Adipose tissue (tissue), 3 donors: Measurements from ENCODE around the gene APOBEC3C. TPM values are rescaled to one million over a fixed set of nuclear protein-coding genes. Genes with fewer than 3 reads are reported as not detected.
"Not testable (repeated sequence)": the region's sequence is repeated elsewhere in the genome, so short reads cannot be mapped to it uniquely, and the experiment has no call there.

ENCODE experiments used
- H3K27ac ChIP-seq: one replicate; pipeline ENCODE4 v1.5.1; 2013; ENCODE audit warnings: low read depth, low read length
- WGBS, 3 donors: extraction: QIAGEN DNeasy Blood & Tissue Kit; methylation state at CpG; one replicate each; pipeline ENCODE4 v1.1.7; 2013; 5-methylcytosine and 5-hydroxymethylcytosine counted together
- polyA plus RNA-seq, 3 donors: library from polyadenylated mRNA; stranded (reverse); fragments of 200-250 nt; gene quantifications; one replicate each; pipeline ENCODE4 v1.2.3, GENCODE V29; 2013
- donor health status: healthy with polysubstance abuse.
- donor health status: Bipolar disorder and iron deficiency.
- donor health status: healthy.

Gene APOBEC3C
- polyA plus RNA-seq, result 10 to 100 TPM in 1 of 3 donors, 1 to 10 TPM in 2; 3.7 to 21.0 (median 6.5) TPM

- H3K27ac ChIP-seq, result peak within 1 kb of the TSS; percentile 55
- 8 to 39% (median 9%) methylated on average over 17 to 18 of the region's 18 CpGs for WGBS, 3 donors
Observed at GRCh38 chr22:39013942-39014722, at the start of gene APOBEC3C. Gene APOBEC3C, plus strand, starts transcription at chr22:39014257. Its CDS starts 106 bp downstream, at chr22:39014363.

- 73 to 85% (median 85%) methylated on average over 7 of the region's 7 CpGs for WGBS, 3 donors
- H3K27ac ChIP-seq, result no peak overlapping the region
Observed at GRCh38 chr22:38964306-38964705, 49.8 kb upstream of the APOBEC3C start.

GRCh38 chr22:38964989-38965388 is 49.1 kb upstream of the APOBEC3C start:
- 74 to 81% (median 75%) methylated on average over 4 of the region's 4 CpGs for WGBS, 3 donors

GRCh38 chr22:38965614-38966379 is 48.3 kb upstream of the APOBEC3C start:
- no peak overlapping the region for H3K27ac ChIP-seq
- 82 to 86% (median 86%) methylated on average over 14 of the region's 14 CpGs for WGBS, 3 donors

More at GRCh38 chr22:38964989-38965388, 49.1 kb upstream of the APOBEC3C start:
- H3K27ac ChIP-seq, result no peak overlapping the region

GRCh38 chr22:38966380-38966702 is 47.7 kb upstream of the APOBEC3C start:
- no peak overlapping the region for H3K27ac ChIP-seq
- WGBS, 3 donors, result 54 to 64% (median 59%) methylated on average over 5 of the region's 5 CpGs

- no peak overlapping the region for H3K27ac ChIP-seq
- WGBS, 3 donors, result 87 to 98% (median 89%) methylated on average over 7 of the region's 7 CpGs
Observed at GRCh38 chr22:38966942-38967341, 47.1 kb upstream of the APOBEC3C start.

GRCh38 chr22:38967451-38968450 is 46.3 kb upstream of the APOBEC3C start:
- H3K27ac ChIP-seq, result no peak overlapping the region
- WGBS, 3 donors, result 59 to 84% (median 64%) methylated on average over 15 of the region's 15 CpGs

GRCh38 chr22:38968801-38969200 is 45.3 kb upstream of the APOBEC3C start:
- WGBS, 3 donors, result 79 to 92% (median 85%) methylated on average over 11 of the region's 11 CpGs
- H3K27ac ChIP-seq, result no peak overlapping the region

GRCh38 chr22:38970551-38970950 is 43.5 kb upstream of the APOBEC3C start:
- WGBS, 3 donors, result 32 to 41% (median 36%) methylated on average over 8 of the region's 8 CpGs
- H3K27ac ChIP-seq, result no peak overlapping the region

- H3K27ac ChIP-seq, result no peak overlapping the region
- WGBS, 3 donors, result 80 to 90% (median 85%) methylated on average over 5 of the region's 5 CpGs
Observed at GRCh38 chr22:38971202-38971601, 42.9 kb upstream of the APOBEC3C start.

- no peak overlapping the region for H3K27ac ChIP-seq
- 83 to 92% (median 85%) methylated on average over 3 of the region's 3 CpGs for WGBS, 3 donors
Observed at GRCh38 chr22:38971791-38972190, 42.3 kb upstream of the APOBEC3C start.

- 80 to 86% (median 86%) methylated on average over 5 of the region's 5 CpGs for WGBS, 3 donors
- no peak overlapping the region for H3K27ac ChIP-seq
Observed at GRCh38 chr22:38972558-38972957, 41.5 kb upstream of the APOBEC3C start.

- 46 to 48% (median 46%) methylated on average over 15 of the region's 15 CpGs for WGBS, 3 donors
Observed at GRCh38 chr22:38973289-38974169, 40.5 kb upstream of the APOBEC3C start.

GRCh38 chr22:38974170-38974825 is 39.8 kb upstream of the APOBEC3C start:
- WGBS, 3 donors, result 74 to 86% (median 79%) methylated on average over 18 of the region's 18 CpGs
- no peak overlapping the region for H3K27ac ChIP-seq

More at GRCh38 chr22:38973289-38974169, 40.5 kb upstream of the APOBEC3C start:
- H3K27ac ChIP-seq, result no peak overlapping the region

GRCh38 chr22:38974826-38975175 is 39.3 kb upstream of the APOBEC3C start:
- no peak overlapping the region for H3K27ac ChIP-seq
- 88 to 94% (median 89%) methylated on average over 7 of the region's 7 CpGs for WGBS, 3 donors

GRCh38 chr22:38977289-38977688 is 36.8 kb upstream of the APOBEC3C start:
- H3K27ac ChIP-seq, result not testable (repeated sequence)
- 86 to 97% (median 95%) methylated on average over 4 of the region's 4 CpGs for WGBS, 3 donors

- not testable (repeated sequence) for H3K27ac ChIP-seq
- 46 to 75% (median 73%) methylated on average over 10 of the region's 10 CpGs for WGBS, 3 donors
Observed at GRCh38 chr22:38980587-38980986, 33.5 kb upstream of the APOBEC3C start.
